ENCODE measurements around the gene NR3C2. TPM values are rescaled to one million over a fixed set of nuclear protein-coding genes. Genes with fewer than 3 reads are reported as not detected.

Gene NR3C2
- total and polyA plus RNA-seq, 4 donors, result 2.0 to 11.5 (median 3.2) TPM

DNA sequence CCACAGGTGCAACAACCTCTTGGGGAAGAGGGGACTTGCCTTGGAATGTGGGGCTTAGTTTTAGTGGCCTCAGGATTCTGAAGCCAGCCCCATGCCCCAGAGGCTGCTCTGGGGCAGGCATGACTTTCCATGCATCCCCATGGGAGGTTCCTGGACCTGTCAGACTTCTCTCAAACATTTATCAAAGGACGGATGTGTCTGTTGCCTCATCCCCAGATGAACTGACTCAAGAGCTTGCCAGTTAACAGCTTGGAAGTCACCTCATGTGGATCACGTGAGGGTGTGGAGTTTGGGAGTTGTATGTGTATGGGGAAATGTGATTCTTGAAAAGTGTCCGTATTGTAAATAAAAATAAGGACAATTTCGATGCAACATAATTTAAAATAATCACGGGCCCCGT is 368.9 kb downstream of the NR3C2 start:
- H3K9ac ChIP-seq (ENCODE audit: low read depth in 1 of 2, low read length in 2 of 2), result no peak overlapping the region
- no peaks in the 10 kb centered on the region for H3K27me3 ChIP-seq (ENCODE audit: control insufficient read depth in 4 of 4, insufficient read depth in 4 of 4, low read length in 3 of 4)
- DNase-seq (ENCODE audit: low spot score), result no peak
- H3K9me3 ChIP-seq (ENCODE audit: control insufficient read depth in 4 of 4, low read length in 3 of 4), result peaks cover 0 to 7% (median 2%) of the 10 kb centered on the region in 4 donors
- 90% methylated on average over 6 of the region's 6 CpGs for WGBS
- H3K4me3 ChIP-seq (ENCODE audit: low read depth in 1 of 3, low read length in 3 of 3), result no peak overlapping the region
- TF ChIP-seq YY1 (IDR thresholded peaks at IDR 0.05) (no peak), HNF4A (conservative IDR thresholded peaks at IDR 0.05) (no peak), EGR1 (IDR thresholded peaks at IDR 0.05; ENCODE audit: low read depth in 2 of 2) (no peak), HNF4G (IDR thresholded peaks at IDR 0.05) (no peak), TAF1 (conservative IDR thresholded peaks at IDR 0.05) (no peak), JUND (IDR thresholded peaks at IDR 0.05) (no peak), RXRA (IDR thresholded peaks at IDR 0.05) (no peak), GABPA (IDR thresholded peaks at IDR 0.05 in 1 of 2, conservative IDR thresholded peaks at IDR 0.05 in 1 of 2) (no peak), FOXA2 (IDR thresholded peaks at IDR 0.05) (no peak), FOXA1 (IDR thresholded peaks at IDR 0.05) (no peak)
- TF ChIP-seq, protein P1, sequence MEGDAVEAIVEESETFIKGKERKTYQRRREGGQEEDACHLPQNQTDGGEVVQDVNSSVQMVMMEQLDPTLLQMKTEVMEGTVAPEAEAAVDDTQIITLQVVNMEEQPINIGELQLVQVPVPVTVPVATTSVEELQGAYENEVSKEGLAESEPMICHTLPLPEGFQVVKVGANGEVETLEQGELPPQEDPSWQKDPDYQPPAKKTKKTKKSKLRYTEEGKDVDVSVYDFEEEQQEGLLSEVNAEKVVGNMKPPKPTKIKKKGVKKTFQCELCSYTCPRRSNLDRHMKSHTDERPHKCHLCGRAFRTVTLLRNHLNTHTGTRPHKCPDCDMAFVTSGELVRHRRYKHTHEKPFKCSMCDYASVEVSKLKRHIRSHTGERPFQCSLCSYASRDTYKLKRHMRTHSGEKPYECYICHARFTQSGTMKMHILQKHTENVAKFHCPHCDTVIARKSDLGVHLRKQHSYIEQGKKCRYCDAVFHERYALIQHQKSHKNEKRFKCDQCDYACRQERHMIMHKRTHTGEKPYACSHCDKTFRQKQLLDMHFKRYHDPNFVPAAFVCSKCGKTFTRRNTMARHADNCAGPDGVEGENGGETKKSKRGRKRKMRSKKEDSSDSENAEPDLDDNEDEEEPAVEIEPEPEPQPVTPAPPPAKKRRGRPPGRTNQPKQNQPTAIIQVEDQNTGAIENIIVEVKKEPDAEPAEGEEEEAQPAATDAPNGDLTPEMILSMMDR (IDR thresholded peaks at IDR 0.05; ENCODE audit: low read depth, low read length, missing input control), result no peak
- TF ChIP-seq, protein P2, sequence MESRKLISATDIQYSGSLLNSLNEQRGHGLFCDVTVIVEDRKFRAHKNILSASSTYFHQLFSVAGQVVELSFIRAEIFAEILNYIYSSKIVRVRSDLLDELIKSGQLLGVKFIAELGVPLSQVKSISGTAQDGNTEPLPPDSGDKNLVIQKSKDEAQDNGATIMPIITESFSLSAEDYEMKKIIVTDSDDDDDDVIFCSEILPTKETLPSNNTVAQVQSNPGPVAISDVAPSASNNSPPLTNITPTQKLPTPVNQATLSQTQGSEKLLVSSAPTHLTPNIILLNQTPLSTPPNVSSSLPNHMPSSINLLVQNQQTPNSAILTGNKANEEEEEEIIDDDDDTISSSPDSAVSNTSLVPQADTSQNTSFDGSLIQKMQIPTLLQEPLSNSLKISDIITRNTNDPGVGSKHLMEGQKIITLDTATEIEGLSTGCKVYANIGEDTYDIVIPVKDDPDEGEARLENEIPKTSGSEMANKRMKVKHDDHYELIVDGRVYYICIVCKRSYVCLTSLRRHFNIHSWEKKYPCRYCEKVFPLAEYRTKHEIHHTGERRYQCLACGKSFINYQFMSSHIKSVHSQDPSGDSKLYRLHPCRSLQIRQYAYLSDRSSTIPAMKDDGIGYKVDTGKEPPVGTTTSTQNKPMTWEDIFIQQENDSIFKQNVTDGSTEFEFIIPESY (IDR thresholded peaks at IDR 0.05), result no peak
- TF ChIP-seq, protein P3, sequence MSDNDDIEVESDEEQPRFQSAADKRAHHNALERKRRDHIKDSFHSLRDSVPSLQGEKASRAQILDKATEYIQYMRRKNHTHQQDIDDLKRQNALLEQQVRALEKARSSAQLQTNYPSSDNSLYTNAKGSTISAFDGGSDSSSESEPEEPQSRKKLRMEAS (IDR thresholded peaks at IDR 0.05), result no peak
- TF ChIP-seq, protein P4, sequence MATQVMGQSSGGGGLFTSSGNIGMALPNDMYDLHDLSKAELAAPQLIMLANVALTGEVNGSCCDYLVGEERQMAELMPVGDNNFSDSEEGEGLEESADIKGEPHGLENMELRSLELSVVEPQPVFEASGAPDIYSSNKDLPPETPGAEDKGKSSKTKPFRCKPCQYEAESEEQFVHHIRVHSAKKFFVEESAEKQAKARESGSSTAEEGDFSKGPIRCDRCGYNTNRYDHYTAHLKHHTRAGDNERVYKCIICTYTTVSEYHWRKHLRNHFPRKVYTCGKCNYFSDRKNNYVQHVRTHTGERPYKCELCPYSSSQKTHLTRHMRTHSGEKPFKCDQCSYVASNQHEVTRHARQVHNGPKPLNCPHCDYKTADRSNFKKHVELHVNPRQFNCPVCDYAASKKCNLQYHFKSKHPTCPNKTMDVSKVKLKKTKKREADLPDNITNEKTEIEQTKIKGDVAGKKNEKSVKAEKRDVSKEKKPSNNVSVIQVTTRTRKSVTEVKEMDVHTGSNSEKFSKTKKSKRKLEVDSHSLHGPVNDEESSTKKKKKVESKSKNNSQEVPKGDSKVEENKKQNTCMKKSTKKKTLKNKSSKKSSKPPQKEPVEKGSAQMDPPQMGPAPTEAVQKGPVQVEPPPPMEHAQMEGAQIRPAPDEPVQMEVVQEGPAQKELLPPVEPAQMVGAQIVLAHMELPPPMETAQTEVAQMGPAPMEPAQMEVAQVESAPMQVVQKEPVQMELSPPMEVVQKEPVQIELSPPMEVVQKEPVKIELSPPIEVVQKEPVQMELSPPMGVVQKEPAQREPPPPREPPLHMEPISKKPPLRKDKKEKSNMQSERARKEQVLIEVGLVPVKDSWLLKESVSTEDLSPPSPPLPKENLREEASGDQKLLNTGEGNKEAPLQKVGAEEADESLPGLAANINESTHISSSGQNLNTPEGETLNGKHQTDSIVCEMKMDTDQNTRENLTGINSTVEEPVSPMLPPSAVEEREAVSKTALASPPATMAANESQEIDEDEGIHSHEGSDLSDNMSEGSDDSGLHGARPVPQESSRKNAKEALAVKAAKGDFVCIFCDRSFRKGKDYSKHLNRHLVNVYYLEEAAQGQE (IDR thresholded peaks at IDR 0.05), result no peak
- TF ChIP-seq, protein P5, sequence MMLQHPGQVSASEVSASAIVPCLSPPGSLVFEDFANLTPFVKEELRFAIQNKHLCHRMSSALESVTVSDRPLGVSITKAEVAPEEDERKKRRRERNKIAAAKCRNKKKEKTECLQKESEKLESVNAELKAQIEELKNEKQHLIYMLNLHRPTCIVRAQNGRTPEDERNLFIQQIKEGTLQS (IDR thresholded peaks at IDR 0.05), result no peak
- H3K36me3 ChIP-seq (ENCODE audit: control insufficient read depth in 4 of 4, insufficient read depth in 3 of 4, low read depth in 1 of 4, low read length in 3 of 4), result peaks cover 0 to 19% (median 5%) of the 10 kb centered on the region in 4 donors
- peaks cover 0 to 5% (median 0%) of the 10 kb centered on the region in 4 donors for H3K4me1 ChIP-seq (ENCODE audit: control insufficient read depth in 4 of 4, insufficient read depth in 4 of 4, low read length in 3 of 4)
- no peak overlapping the region for H3K27ac ChIP-seq (ENCODE audit: low read depth in 1 of 2, low read length in 2 of 2)

DNA sequence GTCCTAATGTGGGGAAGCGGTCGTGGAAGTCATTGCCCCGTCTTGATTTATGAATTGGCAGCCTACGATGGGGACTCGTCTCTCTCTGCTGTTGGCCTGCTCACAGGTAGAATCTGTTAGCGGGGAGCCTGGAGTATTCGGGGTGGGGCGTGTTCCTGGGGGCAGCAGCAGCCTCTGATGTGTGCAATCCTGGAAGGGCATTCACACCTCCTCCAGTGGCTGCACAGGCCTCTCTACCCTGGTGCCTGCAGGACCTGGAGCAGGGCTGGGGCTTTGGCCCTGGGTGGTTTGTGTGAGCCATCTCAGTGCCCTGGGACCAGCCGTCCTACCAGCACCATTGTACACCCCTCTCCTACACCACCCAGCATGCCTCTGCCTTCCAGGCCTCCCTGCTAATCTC is 369.4 kb downstream of the NR3C2 start:
- Histone ChIP-seq H3K27me3 (ENCODE audit: control insufficient read depth in 4 of 4, insufficient read depth in 4 of 4, low read length in 3 of 4) (no peaks in the 10 kb centered on the region), H3K27ac (ENCODE audit: low read depth in 1 of 2, low read length in 2 of 2) (no peak overlapping the region), H3K9me3 (ENCODE audit: control insufficient read depth in 4 of 4, low read length in 3 of 4) (peaks cover 0 to 7% (median 2%) of the 10 kb centered on the region in 4 donors), H3K4me3 (ENCODE audit: low read depth in 1 of 3, low read length in 3 of 3) (no peak overlapping the region), H3K4me1 (ENCODE audit: control insufficient read depth in 4 of 4, insufficient read depth in 4 of 4, low read length in 3 of 4) (peaks cover 0 to 5% (median 0%) of the 10 kb centered on the region in 4 donors), H3K9ac (ENCODE audit: low read depth in 1 of 2, low read length in 2 of 2) (no peak overlapping the region), H3K36me3 (ENCODE audit: control insufficient read depth in 4 of 4, insufficient read depth in 3 of 4, low read depth in 1 of 4, low read length in 3 of 4) (peaks cover 0 to 15% (median 4%) of the 10 kb centered on the region in 4 donors)
- no peak for DNase-seq (ENCODE audit: low spot score)
- TF ChIP-seq RAD21 (IDR thresholded peaks at IDR 0.05), result no peak
- TF ChIP-seq JUND (IDR thresholded peaks at IDR 0.05), result no peak
- no peak for TF ChIP-seq HNF4G (IDR thresholded peaks at IDR 0.05)
- TF ChIP-seq, protein P2 (IDR thresholded peaks at IDR 0.05), result no peak
- TF ChIP-seq, protein P5 (IDR thresholded peaks at IDR 0.05), result no peak
- WGBS, result 97% methylated on average over 9 of the region's 9 CpGs
